HG02938 (cell line): ENCODE measurements around the gene JAKMIP1.

ENCODE experiments used
- ATAC-seq: cut with Tn5 transposase; IDR thresholded peaks from one replicate; pipeline ENCODE4 v1.9.1; 2021; ENCODE audit warnings: mild to moderate bottlenecking, moderate library complexity; ENCODE audit not compliant: unreplicated experiment

Gene JAKMIP1

GRCh38 chr4:6071191-6071958 is 129.0 kb downstream of the JAKMIP1 start:
- no peak for ATAC-seq

DNA sequence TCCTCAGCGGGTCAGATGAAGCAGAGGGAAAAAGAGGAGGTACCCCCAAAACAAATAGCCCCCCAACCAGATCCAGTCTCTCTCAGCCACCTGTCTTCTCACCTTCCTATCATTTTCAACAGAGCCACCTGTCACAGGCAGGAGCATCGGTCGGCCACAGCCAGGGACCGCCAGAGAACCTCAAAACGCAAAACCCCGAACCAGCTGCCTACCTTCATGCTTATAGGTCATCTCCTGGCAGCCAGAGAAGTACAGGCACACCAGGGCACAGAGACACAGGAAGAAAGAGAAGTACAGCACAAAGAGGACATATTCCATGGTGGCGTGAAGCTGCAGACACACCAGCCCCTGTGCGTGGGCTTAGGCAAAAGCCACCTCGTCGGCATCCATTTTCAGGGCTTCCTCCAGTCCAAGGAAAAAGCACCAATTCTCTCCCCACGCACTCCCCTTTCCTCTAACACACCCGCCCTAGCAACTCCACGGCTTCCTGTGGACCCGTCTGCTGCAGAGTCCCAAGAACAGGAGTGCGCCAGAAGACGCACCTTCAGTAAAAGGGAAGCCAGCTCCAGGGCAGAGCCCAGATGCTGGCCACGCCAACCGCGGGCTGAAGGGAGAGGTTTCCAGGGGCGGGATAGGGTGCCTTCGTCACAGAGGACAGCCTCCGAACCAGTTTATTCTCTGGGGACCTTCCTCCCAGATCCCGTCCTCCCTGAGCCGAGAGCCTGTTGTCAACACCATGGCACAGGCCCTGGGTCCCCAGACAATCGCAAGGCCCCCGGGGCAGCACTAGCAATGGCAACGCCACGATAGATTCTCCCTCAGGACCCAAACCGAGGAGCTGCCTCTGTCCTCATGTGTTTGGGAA is 130.3 kb downstream of the JAKMIP1 start:
- no peak for ATAC-seq

DNA sequence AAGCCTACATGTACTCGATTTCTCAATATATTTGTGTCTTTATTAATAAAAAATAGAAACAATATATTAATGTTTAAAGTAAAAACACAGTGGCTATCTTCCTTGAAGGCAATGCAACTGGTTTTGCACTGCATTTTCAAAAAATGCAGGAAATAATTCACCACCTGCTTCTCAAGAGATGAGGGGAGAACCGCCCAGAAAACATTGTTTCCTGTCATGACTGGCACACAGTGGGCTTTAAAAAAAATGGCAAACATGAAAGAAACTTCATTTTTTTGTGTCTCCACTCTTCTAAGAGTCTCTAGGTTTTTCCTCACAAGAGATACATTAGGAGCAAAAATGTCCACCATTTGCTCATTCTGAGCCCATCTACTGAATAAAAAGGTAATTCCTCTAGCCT is 131.4 kb downstream of the JAKMIP1 start:
- ATAC-seq: no peak

- ATAC-seq: no peak
Observed at GRCh38 chr4:6065934-6066590, 134.3 kb downstream of the JAKMIP1 start.

GRCh38 chr4:6065166-6065565 is 135.2 kb downstream of the JAKMIP1 start:
- no peak for ATAC-seq

GRCh38 chr4:6064383-6064782 is 136.0 kb downstream of the JAKMIP1 start:
- no peak for ATAC-seq

GRCh38 chr4:6063684-6064083 is 136.7 kb downstream of the JAKMIP1 start:
- ATAC-seq: no peak

GRCh38 chr4:6062133-6062532 is 138.2 kb downstream of the JAKMIP1 start:
- ATAC-seq: no peak

DNA sequence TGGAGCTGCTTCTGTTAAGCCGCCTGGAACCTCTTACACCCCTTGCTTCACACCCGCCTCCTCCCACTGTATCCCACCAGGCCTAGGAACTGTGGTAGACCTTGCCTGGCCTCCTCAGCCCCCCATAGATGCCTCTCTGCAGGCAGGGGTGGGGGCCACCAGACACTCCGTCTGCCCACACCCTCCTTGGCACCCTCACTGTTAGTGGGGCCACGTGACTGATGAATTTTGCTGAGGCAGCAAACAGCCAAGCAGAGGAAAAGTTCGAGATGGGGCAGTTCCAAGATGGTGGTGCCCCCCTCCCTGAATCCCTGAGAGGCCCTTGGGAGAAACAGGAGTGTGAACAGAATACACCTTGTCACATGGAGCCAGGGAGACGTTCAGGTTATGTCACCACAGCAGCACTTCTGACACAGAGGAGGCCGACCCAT is 141.0 kb downstream of the JAKMIP1 start:
- ATAC-seq: no peak

GRCh38 chr4:6058531-6059374 is 141.6 kb downstream of the JAKMIP1 start:
- no peak for ATAC-seq

DNA sequence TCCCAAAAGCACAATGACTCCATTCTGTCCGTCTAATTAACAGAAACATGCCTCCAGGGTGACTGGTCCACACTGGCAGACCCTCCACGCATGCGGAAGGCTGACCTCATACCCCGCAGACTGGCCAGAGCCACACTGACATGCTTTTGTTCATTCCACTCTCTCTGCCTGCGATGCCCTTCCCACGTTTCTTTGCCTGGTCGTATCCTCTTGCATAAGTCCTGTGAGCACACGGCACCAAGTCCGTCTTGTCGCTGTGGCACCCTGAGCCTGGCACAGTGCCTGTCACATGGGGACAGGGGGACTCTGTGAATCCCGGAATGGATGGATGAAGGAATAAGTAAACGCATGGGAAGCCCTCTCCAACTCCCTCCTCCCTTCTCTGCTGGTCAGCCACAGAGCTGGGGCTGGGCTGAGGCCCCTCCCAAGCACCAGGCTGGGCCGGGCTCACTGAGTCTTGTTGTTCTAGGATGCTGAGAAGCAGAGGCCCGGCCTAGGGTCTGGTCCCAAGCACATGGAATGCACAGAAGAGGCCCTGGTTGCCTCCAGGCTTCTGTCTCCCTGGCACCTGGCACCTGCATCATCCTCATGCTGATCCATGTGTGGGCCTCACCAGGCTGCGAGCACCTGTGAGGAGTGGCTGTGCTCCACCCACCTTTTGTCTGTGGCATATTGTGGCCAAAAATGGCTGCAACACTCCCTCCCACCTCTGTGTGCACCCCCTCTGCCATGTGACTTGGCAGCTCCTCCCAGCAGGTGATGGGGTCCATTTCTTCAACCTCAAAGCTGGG is 143.2 kb downstream of the JAKMIP1 start:
- ATAC-seq: no peak

DNA sequence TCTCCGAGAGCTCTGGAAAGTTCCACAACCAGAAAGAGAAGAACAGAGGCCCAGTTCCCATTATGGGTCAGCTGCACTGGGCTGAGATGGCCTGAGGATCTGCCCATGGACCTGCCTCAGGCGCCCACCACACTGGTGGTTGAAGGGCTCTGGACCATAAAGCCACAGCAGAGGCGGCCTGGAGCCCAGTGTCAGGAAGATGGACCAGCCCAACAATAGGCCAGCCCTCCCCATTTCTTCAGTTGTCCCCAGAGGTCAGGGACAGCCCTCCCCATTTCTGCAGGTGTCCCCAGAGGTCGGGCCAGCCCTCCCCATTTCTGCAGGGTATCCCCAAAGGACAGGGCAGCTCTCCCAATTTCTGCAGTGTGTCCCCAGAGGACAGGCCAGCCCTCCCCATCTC is 144.9 kb downstream of the JAKMIP1 start:
- no peak for ATAC-seq

DNA sequence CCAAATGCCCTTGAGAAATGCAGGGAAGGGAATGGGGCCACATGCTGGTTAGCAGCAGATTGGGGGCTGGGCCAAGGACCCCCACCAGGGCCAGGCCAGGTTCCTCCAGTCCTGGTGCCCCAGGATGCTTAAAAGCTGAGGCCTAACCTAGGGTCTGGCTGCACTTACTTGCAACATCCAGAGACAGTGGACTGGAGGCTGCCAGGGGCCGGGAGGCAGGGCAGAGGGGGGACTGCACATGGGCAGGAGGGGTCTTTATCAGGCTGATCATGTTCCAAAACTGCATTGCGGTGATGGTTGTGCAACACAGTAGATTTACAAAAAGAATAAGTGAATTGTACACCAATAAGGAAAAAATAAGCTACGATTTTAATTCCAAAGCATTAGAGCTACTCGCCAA is 145.3 kb downstream of the JAKMIP1 start:
- no peak for ATAC-seq

GRCh38 chr4:6054162-6054922 is 146.0 kb downstream of the JAKMIP1 start:
- ATAC-seq: no peak

GRCh38 chr4:6052679-6053078 is 147.7 kb downstream of the JAKMIP1 start:
- no peak for ATAC-seq

GRCh38 chr4:6050551-6050950 is 149.8 kb downstream of the JAKMIP1 start:
- no peak for ATAC-seq

- ATAC-seq: no peak
Observed at GRCh38 chr4:6049985-6050384, 150.4 kb downstream of the JAKMIP1 start.

DNA sequence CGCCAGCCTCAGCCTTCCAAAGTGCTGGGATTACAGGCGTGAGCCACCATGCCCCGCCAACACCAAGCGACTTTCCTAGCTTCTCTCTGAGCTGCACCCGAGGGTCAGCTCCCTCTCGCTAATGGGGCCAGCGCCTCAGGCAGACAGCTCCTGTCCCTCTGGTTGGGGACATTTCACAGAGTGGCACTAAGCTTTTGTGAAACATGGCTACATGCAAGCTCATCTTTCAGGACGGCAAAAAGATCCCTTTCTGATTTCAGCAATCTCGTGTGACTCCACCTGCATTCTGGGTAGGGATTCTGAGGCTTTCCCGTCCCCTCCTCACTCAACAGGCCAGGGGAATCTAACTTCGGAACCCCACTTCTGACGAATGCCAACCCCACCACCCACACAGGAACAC is 151.1 kb downstream of the JAKMIP1 start:
- no peak for ATAC-seq

GRCh38 chr4:6048537-6048936 is 151.8 kb downstream of the JAKMIP1 start:
- ATAC-seq: no peak
